ENCODE results near the gene CACNA2D1. TPM values are rescaled to one million over a fixed set of nuclear protein-coding genes. Genes with fewer than 3 reads are reported as not detected.

CACNA2D1 gene
- polyA plus RNA-seq, 12 donors = 61.9 to 183 (median 140) TPM; not detected in 1

DNA sequence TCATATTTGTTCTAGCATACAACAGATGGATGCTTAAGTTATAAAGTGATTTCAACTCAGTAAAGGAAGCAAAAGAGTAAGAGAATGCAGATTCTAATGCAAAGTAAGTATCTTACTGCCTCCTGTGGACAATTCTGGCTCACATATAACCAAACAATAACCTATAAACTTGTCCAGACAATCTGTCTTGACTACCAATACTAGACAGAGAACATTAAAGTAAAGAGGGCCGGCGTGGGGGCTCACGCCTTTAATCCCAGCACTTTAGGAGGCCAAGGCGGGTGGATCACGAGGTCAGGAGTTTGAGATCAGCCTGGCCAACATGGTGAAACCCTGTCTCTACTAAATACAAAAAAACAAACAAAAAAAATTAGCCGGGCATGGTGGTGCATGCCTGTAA lies 329.3 kb downstream of the CACNA2D1 start:
- no peak for DNase-seq

GRCh38 chr7:82110146-82110840 lies 333.3 kb downstream of the CACNA2D1 start:
- no peak for DNase-seq

GRCh38 chr7:82109288-82109687 lies 334.3 kb downstream of the CACNA2D1 start:
- no peak for DNase-seq

DNA sequence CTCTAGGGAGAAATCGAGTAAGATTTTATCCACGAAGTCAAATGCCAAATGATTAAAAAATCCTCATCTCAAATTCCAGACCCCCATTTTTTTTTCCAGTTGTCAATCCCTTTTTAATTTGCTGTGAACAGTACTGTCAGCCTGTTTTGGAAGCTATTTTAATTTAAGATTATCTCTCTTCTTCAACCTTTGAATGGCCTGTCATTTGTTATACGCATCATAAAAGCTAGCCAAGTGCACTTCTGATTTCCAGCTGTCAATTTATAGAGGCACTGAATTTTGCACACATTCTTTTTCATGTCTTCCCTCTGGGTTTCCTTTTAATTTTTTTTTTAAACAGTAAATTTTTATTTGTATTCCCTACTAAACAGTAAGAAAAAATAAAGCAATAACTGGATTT lies 337.4 kb downstream of the CACNA2D1 start:
- DNase-seq = no peak

- DNase-seq = no peak
Observed at GRCh38 chr7:82105463-82105862, 338.1 kb downstream of the CACNA2D1 start.

DNA sequence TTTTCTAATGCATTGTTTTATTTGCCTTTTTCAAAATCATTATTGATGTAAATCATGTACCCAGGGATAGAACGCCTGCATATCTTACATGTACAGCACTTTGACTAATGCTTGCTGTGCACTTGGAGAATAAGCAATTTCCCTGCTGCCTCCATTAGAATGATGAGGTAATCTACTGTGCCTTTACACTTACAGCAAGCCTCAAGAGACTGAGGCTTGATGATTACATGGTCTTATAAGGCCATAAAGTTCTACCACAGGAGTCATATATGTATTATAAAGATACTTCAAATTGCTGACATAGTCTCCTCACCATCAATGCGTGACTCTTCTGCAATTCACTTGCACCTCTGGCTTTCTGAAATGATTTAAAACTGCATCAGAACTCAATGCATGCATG lies 345.2 kb downstream of the CACNA2D1 start:
- no peak for DNase-seq

DNA sequence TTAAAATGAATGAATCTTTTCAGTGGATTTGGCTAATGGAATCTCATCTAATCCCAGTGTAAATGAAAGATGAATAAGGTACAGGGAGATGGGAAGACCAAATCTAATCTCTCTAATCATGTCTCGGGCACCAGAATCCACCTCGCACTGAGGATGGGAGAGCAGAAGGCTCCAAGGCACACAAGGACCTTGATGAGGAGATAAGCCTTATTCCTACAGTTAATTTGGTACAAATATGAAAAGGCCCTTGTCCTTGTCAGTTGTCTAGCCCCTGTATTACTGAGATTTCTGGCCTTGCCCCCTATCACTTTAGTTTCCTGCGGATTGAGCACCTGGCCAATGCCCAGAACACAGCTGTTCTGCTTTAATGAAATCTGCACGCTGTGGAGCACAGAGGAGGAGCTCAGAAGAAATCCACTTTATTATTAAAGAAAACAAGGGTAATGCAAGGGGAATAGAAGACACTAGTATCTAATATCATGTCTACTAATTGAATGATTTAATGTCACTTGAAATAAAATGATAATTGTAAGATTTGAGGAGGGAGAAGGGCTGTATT lies 352.4 kb downstream of the CACNA2D1 start:
- no peak for DNase-seq

DNA sequence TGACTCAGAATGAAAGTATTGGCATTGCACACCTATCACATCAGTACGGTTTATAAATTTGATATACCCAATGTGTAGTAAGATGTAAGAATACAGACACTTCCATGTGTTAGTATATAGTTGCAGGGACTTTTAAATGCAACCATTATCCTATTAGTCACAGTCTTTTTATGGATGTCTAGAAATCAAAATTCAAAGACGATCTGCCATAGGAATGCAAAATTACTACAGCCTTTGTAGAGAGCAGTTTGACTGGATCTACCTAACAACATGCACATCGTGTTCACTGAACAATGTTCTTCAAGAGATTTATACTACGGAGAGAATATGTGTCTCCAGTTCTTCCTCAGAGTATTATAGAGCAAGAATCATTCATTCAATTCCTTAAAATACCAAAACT lies 356.5 kb downstream of the CACNA2D1 start:
- no peak for DNase-seq

- no peak for DNase-seq
Observed at GRCh38 chr7:82085116-82085515, 358.5 kb downstream of the CACNA2D1 start.

DNA sequence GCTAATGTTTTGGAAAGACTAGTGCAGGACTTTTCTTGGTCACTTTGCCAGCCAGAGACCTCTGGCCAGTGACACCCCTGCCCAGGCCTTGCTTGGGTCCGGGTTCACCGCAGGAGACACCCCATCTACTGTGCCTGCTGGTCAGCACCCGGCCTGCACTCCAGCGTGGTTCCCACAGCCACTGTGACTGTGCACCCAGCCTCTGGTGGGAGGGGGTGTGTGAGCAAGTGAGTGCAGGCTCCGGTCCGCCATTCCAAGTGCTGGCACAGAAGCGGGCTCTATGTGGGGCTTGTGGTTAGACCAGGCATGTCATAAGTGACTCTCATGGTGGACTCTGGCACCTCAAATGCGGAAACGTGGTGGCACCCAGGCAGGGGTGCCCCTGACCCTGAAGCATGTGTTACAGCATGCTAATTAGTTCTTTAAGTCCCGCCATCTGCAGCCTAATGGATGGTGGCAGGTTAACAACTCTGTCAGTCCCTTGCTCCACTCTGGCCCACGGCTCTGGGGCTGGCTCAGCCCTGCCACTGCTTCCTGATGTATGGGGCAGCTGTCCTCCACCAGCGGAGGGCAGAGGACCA lies 361.8 kb downstream of the CACNA2D1 start:
- DNase-seq = no peak

DNA sequence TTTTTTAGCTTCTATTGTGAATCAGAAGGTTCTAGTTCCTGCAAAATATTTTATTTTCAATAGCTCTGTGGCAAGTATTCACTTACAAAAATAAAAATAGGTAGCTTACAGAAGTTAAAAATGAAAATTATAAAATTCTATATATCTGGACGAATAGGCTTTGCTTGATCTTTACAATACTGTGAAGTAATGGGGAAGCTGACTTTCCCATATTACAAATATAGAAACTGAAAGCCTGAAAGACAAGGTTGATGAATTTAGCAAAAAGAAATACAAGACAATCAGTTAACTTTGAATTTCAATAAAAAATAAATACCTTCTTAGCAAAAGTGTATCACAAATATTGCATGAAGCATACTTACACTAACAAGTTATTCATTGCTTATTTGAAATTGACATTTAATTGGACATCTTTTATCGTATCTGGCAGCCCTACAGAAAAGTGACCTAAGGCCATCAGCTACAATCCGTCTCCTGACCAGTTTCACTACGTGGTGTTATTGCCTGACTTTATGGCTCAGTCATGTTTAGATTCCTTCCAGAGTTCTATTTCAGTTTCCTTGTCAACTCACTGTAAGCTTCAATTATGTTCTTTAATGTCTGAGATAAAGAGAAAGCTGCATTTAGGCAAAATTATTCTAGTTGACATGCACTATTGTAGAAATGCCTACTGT lies 363.2 kb downstream of the CACNA2D1 start:
- DNase-seq = no peak

DNA sequence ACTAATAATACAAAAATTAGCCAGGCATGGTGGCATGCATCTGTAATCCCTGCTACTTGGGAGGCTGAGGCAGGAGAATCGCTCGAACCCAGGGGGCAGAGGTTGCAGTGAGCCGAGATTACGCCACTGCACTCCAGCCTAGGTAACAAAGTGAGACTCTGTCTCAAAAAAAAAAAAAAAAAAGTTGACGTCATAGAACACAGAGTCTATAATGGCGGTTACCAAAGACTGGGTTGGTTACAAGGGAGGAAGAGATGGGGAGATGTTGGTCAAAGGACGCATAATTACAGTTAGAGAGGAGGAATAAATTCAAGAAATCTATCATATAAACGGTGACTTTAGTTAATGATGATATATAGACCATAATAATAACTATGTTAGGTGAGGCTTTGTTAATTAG lies 364.1 kb downstream of the CACNA2D1 start:
- no peak for DNase-seq

DNA sequence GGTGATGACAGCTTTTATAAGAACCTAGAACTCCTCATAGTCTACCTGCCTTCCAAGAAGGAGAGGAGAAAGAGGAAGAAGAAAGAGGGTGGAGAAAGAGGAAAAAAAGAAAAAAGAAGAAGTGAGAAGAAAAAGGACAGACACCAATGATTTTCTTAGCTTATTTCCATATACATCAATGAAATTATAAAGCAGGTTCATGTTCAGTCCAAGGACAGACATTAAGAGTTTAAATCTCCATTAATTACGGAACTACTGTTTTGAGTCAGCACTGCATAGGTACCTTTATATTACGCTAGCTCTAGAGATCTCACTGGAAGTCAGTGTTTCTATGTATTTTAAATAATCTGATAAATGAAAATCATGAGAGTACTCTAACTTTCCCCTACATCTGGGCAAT lies 364.8 kb downstream of the CACNA2D1 start:
- DNase-seq = no peak

DNA sequence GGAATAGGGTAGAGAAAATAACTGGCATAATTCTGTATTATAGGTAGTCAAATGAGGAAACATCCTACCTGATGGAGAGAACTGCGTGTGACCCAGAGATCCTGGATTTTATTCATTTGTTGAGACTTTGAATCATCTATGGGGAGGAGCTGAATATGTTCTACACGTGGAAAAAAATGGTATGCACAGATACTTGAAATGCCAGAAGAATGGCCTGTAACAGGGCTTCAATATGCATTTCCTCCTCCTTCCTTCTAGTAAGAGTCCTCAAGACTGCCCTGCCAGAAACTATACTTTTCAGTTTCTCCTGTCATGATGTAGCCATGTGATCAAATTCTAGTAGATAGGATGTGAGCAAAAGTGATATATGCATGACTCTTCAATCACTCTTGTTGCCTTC lies 372.1 kb downstream of the CACNA2D1 start:
- DNase-seq = no peak

GRCh38 chr7:82067628-82068264 lies 375.8 kb downstream of the CACNA2D1 start:
- DNase-seq = no peak

GRCh38 chr7:82057476-82057875 lies 386.1 kb downstream of the CACNA2D1 start:
- no peak for DNase-seq

- no peak for DNase-seq
Observed at GRCh38 chr7:82056282-82056681, 387.3 kb downstream of the CACNA2D1 start.

DNA sequence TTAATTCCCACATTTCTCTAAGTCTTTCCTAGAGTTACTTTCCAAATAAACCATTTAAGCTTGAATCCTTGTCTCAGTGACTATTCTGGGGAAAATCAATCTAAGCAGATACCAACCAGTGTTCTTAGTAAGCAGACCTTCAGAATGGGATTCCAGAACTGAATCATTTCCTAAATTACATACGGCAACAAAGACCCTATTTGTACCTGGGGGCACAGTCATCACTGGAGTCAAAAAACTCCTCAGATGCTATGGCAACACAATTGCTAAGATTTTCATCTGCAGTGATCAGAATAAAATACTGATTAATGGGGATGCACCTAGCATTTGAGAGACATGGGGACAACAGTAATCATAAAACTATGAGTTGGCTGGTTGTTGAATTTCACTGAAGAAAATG lies 389.0 kb downstream of the CACNA2D1 start:
- no peak for DNase-seq

DNA sequence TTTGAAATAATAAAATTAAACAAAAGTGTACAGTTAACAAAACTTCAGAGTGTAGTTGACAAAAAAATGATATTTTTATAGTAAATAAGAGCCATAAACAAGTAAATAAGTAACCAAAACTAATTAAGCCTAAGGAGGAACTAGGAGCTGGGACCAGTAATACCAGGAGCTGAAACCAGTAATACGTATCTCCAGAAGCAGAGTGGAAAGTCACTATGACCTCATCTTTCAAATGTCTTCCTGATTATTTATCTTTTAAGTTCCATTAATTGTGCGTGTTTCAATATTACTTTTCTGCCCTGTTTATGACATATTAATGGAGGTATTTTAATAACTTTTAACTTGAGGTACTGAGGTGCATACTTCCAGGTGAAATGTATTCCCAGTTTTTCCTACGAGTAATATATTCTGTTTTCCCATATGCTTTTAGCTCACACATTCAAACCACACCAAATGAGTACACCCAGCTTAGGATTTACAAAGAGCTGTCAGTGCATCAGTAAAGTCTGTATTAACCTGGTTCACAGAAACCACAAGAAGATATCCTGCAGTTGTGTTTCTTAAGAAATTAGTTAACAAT lies 390.0 kb downstream of the CACNA2D1 start:
- no peak for DNase-seq

DNA sequence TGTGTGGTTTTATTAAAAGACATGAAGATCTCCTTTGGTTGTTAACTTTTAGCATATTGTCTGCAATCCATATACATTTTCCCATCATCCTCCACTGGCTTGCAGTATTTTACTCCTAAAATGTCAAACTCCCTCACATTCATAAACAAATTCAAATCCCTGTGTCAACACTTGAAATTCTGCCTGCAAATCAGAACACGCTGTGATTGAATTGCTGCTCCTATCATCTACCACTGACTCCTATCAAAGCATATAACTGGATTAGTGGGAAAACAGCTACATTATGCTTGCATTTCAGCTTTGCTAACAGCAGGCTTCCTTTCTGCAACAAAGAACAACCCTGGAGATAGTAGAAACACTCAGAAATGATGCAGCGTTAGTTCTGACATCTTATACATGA lies 392.0 kb downstream of the CACNA2D1 start:
- no peak for DNase-seq

GRCh38 chr7:82050792-82051191 lies 392.8 kb downstream of the CACNA2D1 start:
- DNase-seq = no peak

GRCh38 chr7:82049891-82050533 lies 393.6 kb downstream of the CACNA2D1 start:
- DNase-seq = no peak

Data from muscle of arm (tissue), 12 donors.